ENCODE measurements around the gene MFSD1.

- TF ChIP-seq CTCF (IDR thresholded peaks at IDR 0.05), result no peak
- no peak for TF ChIP-seq EZH2 (IDR thresholded peaks at IDR 0.05; ENCODE audit: borderline replicate concordance, insufficient read depth, low read depth, low read length, poor library complexity, severe bottlenecking)
Observed at GRCh38 chr3:158801696-158802408, at the start of gene MFSD1.
